GM18519 (cell line): ENCODE measurements around the gene BCL3.
"Not testable (repeated sequence)": the region's sequence is repeated elsewhere in the genome, so short reads cannot be mapped to it uniquely, and the experiment has no call there.

Source experiments
- ATAC-seq: cut with Tn5 transposase; IDR thresholded peaks from one replicate; pipeline ENCODE4 v1.9.1; 2021; ENCODE audit warnings: mild to moderate bottlenecking, moderate library complexity; ENCODE audit not compliant: unreplicated experiment, low FRiP score

Gene BCL3

DNA sequence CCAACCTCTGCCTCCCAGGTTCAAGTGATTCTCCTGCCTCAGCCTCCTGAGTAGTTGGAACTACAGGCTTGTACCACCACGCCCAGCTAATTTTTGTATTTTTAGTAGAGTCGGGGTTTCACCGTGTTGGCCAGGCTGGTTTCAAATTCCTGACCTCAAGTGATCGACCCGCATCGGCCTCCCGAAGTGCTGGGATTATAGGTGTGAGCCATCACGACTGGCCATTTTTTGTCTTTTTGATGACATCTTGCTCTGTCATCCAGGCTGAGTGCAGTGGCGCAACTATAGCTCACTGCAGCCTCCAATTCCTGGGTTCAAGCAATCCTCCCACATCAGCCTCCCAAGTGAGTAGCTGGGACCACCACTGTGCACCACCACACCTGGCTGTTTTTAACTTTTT lies 28.1 kb upstream of the BCL3 start:
- not testable (repeated sequence) for ATAC-seq

DNA sequence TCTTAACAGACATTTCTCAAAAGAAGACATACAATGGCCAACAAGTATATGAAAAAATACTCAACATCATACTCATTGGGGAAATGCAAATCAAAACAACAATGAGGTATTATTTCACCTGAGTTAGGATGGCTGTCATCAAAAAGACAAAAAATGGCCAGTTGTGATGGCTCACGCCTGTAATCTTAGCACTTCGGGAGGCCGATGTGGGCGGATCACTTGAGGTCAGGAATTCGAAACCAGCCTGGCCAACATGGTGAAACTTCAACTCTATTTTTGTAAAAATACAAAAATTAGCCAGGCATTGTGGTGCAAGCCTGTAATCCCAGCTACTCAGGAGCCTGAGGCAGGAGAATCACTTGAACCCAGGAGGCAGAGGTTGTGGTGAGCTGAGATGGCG lies 27.6 kb upstream of the BCL3 start:
- no peak for ATAC-seq

DNA sequence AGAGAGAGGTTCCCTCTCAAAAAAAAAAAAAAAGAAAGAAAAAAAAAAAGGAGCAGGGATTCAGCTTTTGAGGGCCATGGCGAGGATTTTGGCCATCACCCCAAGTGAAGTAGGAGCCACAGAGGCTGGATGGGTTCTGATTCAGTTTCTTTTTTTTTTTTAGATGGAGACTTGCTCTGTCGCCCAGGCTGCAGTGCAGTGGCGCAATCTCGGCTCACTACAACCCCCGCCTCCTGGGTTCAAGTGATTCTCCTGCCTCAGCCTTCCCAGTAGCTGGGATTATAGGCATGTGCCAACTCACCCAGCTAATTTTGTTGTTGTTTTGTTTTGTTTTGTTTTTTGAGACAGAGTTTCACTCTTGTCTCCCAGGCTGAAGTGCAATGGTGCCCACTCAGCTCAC lies 27.1 kb upstream of the BCL3 start:
- not testable (repeated sequence) for ATAC-seq

- no peak for ATAC-seq
Observed at GRCh38 chr19:44722131-44723121, 26.1 kb upstream of the BCL3 start.

GRCh38 chr19:44723299-44723951 lies 25.1 kb upstream of the BCL3 start:
- no peak for ATAC-seq

DNA sequence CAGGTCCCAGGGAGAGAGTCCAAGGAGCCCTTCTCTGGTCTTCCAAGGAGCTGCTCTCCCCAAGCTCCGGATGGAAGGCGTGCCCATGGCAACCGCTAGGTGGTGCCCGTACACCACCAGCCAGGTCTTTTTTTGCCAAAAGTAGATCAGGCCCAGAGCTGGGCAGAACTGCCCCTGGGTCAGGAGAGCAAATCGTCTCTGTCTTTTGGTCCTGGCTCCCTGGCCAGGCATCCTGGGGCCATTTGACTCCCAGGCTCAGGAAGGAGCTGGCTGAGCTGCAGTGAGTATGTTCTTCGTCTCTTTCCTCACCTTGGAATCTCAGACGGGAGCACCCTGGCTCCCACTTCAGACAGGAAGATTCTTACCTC lies 24.6 kb upstream of the BCL3 start:
- no peak for ATAC-seq

GRCh38 chr19:44725251-44725650 lies 23.3 kb upstream of the BCL3 start:
- ATAC-seq, result no peak

- no peak for ATAC-seq
Observed at GRCh38 chr19:44725684-44726083, 22.8 kb upstream of the BCL3 start.

DNA sequence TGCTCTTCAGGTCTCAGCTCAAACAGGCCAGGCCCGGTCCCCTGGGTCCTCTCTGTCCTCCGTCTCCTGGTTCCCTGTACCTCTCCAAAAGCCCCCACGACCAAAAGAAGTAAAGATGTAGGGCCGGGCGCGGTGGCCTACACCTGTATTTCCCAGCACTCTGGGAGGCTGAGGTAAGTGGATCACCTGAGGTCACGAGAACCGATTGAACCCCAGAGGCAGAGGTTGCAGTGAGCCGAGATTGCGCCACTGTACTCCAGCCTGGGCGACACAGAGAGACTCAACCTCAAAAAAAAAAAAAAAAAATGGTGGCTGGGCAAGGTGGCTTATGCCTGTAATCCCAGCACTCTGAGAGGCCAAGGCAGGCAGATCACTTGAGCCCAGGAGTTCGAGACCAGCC lies 22.0 kb upstream of the BCL3 start:
- ATAC-seq, result no peak

GRCh38 chr19:44728178-44728577 lies 20.3 kb upstream of the BCL3 start:
- no peak for ATAC-seq

DNA sequence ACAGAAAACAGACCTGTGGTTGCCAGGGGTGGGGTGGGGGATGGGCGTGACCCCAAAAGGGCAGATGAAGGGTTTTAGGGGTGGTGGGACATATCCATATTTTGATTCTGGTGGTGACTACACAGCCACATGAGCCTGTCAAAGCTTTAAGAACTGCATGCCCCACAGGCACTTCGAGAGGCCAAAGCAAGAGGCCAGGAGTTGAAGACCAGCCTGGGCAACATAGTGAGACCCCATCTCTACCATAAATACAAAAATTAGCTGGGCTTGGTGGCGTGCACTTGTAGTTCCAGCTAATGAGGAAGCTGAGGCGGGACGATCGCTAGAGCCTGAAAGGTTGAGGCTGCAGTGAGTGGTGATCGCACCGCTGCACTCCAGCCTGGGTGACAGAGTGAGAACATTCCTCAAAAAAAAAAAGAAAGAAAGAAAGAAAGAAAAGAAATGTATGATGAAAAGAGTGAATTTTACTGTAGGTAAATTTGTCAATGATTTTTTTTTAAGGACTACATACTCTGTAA lies 18.9 kb upstream of the BCL3 start:
- ATAC-seq, result no peak

GRCh38 chr19:44731081-44731480 lies 17.4 kb upstream of the BCL3 start:
- no peak for ATAC-seq

DNA sequence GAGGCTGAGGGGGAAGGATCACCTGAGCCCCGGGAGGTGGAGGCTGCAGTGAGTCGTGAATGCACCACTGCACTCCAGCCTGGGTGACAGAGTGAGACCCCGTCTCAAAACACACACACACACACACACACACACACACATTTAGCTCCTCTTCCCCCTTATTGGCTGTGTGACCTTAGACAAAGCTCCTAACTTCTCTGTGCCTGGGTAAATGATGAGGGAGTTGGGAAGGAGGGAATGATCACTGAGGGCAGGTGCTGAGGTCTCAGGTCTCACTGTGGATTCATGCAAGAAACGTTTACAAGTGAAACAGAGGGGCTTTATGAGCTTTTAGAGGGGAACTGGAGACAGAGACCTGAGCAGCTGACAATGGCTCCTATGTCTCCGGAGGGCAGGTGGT lies 16.9 kb upstream of the BCL3 start:
- ATAC-seq, result no peak

DNA sequence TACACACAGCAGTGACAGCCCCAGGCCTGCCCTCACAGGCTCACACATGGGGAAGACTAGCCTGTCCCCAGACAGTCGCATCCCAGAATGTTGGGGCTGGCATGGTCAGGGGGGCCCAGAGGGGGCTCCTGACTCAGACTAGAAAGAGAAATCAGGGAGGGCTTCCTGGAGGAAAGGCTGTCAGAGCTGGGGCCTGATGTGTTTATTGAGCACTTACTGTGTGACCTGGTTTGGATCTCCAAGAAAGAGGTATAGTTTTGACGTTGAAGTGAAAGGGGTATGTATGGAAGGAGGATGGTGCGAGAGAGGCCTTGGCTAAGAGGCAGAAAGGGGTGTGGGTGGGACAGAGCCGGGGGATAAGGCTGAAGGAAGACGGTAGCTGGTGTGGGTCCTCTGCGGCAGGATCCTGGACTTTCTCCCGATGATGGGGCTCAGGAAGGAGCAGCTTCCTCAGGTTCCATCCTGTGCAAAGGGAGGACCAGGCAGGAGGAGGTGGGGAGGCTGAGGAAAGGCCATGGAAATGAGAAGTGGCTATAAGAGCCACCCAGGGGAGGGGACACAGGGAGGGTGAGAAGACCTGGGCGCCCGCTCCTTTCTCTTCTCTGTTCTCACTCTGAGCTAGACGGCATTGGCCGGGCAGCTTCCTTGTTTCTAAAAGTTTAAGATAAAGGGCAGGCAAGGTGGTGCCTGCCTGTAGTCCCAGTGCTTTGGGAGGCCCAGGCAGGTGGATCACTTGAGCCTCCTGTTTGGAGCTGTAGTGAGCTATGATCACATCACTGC lies 16.1 kb upstream of the BCL3 start:
- ATAC-seq, result no peak

DNA sequence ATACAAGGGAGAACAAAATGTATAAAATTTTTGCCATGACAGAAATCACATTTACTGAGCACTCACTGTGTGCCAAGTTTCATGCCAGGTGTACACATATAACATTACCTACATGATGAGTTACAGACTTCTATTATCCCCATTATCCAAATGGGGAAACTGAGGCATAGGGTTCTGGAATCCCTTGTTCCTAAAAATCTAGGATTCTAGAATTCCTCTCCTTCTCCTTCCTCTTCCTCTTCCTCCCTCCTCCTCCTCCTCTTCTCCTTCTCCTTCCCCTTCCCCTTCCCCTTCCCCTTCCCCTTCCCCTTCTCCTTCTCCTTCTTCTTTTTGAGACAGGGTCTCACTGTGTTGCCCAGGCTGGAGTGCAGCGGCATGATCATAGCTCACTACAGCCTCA lies 14.2 kb upstream of the BCL3 start:
- ATAC-seq, result no peak

DNA sequence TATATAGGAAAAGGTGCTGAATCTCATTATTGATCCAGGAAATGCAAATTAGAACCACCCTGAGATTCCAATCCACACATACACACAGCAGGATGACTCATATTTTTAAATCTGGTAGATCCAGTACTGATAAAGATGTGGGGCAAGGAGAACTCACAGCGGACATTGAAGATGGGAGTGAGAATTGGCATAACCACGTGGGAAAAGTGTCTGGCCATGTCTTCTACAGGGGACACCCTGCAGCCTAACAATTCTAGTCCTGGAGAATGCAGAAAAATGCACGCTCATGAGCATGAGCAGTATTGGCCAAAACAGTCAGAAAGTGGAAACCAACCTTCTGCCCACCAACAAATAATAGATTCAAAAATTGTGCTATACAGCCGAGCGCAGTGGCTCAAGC lies 13.5 kb upstream of the BCL3 start:
- ATAC-seq, result no peak

DNA sequence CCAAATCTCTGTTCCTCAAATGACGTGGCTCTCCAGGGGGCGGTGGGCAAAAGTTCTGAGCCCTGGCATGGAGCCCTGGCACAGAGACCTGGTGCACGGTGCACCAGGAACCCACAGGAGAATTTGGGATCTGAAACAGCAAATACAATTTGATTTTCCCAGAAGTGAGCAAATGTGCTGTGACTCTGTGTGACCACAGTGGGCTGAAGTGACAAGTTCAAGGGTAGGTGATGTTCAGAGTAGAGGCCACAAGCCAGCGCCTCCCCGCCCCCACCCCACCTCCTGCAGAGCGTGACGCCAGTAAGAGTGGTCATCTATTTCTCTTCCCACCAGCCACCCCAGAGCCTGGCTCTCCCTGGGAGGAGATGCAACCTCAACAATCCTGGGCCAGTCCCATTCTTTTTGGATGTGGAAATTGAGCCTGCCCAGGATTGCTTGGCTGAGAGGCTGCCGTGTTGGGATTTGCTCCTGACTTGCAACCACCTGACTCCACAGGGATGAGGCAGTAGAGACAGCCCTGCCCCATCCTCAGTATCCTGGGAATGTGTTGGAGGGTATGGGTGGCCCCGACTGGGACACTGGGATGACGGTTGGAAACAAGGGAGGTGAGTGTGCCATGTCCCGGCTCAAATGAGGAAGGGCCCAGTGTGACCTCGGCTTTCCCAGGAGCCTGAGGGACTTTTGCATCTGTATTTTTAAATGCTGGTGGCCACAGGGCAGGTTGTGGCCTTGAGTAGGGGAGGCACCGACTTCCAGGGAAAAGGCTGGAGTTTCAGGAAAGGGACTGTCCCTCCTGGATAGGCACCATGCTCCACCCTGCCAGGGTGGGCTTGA lies 11.1 kb upstream of the BCL3 start:
- ATAC-seq, result no peak

DNA sequence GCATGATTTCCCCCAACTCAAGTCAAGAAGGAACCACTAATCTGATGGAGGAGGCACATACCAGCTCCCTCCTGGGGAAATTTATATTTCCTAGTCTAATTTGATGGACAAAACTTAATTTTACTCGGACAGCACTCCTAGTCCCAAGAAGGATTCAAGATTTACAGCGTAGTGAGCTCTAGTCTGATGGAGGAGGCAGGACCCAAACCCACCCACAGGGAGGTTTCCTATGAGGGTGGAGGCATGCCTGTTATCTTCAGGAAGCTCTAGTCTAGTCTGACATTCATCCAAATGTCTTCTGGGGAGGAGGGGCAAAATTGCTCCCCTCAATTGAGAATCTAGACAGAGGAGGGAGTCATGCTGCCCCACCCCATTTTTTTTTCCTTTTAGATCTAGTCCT lies 10.4 kb upstream of the BCL3 start:
- no peak for ATAC-seq

DNA sequence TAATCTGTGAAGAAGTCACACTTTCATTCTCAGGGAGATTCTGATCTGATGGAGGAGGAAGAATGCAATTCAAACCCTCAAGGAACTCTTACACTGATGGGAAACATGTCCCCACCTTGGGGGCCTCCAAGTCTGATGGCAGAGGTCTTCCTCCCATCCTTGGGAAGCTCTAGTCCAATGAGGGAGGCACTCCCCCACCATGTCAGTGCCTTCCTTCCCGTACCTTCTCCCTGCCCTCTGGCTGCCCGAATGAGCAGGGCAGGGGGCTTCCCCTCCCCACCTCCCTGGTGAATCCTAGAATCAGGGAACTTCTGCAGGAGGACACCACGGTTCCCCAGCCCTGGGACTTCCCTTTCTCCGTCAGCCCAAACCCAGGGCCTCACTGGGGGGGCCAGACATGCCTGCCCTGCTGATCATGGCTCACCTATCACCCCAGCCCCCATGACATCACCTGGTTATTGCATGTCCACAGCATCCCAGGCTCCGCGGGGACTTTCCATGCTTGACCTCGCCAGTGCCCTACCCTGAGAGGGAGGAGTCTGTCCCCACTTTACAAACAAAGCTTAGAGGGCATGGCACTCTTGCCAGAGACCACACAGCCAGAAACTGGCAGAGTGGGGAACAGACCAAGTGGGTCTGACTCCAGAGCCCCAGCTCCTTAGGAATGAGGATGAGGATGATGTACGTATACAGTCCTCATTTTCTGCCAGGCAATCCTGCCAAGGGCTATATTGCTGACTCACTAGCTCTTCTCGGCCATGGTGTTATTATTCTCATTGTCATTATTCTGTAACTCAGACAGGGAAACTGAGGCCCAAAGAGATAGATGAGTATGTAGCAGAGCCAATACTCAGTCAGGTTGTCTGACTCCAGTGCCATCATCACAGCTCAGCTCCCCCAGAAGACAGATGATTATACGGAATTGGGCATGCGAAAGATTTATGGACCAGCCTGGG lies 9.6 kb upstream of the BCL3 start:
- no peak for ATAC-seq
